GM13977 (cell line): ENCODE results near the gene PABPC1L.

Source experiments
- DNase-seq: peaks from one replicate; pipeline ENCODE4 v3.0.0; 2012; ENCODE audit warnings: low spot score
- in situ Hi-C: fragments of 300-500 bp; cut with MboI; formaldehyde crosslinking; loops from one replicate; pipeline ENCODE4 v1.12.0; 2022; ENCODE audit warnings: low sequenced_read_pairs, low pct_unique_long_range_greater_than_20kb, mixed read lengths, inconsistent platforms; ENCODE audit not compliant: unreplicated experiment
- TF ChIP-seq, protein P1 (sequence below): IDR thresholded peaks from 2 replicates; pipeline ENCODE4 v1.5.1; 2012; ENCODE audit warnings: mild to moderate bottlenecking, control low read depth; ENCODE audit not compliant: insufficient read depth; ENCODE audit errors: extremely low read depth, missing control alignments

Gene PABPC1L

DNA sequence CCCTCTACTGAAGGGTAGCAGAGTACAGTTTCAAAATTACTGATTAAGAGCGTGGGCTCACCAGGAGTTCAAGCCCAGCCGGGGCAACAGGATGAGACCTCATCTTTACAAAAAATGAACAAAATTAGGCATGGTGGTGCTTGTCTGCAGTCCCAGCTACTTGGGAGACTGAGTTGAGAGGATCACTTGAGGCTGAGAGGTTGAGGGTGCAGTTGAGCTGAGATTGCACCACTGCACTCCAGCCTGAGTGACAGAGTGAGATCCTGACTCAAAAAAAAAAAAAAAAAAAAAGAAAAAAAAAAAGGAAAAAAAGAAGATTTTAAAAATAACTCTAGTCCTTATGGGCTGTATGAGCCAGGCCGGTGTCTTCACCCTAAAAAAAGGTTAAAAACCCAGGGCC lies 18.7 kb downstream of the PABPC1L start:
- no peak for DNase-seq
- TF ChIP-seq, protein P1, sequence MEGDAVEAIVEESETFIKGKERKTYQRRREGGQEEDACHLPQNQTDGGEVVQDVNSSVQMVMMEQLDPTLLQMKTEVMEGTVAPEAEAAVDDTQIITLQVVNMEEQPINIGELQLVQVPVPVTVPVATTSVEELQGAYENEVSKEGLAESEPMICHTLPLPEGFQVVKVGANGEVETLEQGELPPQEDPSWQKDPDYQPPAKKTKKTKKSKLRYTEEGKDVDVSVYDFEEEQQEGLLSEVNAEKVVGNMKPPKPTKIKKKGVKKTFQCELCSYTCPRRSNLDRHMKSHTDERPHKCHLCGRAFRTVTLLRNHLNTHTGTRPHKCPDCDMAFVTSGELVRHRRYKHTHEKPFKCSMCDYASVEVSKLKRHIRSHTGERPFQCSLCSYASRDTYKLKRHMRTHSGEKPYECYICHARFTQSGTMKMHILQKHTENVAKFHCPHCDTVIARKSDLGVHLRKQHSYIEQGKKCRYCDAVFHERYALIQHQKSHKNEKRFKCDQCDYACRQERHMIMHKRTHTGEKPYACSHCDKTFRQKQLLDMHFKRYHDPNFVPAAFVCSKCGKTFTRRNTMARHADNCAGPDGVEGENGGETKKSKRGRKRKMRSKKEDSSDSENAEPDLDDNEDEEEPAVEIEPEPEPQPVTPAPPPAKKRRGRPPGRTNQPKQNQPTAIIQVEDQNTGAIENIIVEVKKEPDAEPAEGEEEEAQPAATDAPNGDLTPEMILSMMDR: no peak
- in situ Hi-C loops: no loop called here

DNA sequence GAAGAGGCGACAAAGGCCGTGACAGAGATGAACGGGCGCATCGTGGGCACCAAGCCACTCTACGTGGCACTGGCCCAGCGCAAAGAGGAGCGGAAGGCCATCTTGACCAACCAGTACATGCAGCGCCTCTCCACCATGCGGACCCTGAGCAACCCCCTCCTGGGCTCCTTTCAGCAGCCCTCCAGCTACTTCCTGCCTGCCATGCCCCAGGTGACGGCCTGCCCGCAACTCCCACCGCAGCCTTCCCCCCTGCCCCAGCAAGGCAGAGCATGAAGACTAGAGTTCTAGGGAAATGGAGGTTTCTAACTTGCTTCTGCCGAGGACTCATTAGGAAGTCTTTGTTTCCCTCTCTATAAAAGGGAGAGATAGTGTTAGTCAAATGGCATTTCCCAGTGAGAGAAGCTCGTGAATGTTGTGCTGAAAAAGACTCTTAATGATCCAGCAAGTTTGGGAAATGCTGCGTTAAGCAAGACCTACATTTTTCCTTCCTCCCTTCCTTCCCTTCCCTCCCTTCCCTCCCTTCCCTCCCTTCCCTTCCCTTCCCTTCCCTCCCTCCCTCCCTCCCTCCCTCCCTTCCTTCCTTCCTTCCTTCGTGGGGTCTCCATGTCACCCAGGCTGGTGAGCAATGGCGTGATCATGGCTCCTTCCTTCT lies 20.8 kb downstream of the PABPC1L start:
- no peak for DNase-seq
- TF ChIP-seq, protein P1: no peak
- in situ Hi-C loops: no loop called here

DNA sequence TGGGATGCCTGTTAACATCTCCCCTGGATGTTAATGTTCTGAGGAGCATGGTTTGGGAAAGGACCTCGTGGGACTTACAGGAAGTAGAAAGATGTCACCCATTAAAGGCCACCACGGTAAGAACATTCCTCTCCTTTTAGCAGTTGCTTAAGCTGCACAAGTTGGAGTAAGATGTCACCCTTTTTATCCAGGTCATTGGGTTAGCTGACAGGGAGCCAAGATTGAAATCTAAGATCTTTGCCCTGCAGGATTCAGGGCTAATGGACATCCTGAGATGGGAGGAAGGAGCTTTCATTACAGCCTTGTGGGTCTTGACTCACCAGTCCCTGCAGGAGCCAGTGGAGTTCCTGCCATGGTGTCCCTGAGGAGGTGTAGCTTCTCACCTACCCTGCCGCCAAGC lies 22.1 kb downstream of the PABPC1L start:
- TF ChIP-seq, protein P1: no peak
- DNase-seq: no peak

DNA sequence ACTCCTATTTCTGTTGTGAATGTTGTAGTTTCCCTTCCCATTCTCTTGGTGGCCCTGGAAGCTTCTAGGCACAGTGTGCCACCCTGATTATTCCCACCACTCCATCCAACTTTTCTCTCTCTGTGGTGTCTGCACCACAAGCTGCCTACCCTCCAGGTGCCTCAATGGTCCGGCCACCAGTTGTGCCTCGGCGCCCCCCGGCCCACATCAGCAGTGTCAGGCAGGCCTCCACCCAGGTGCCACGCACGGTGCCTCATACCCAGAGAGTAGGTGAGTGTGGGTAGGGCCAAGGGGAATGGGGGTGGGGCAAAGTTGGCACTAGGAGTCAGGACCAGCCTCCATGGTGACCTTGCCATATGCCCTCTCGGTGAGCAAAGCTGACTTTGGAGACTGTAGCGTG lies 23.1 kb downstream of the PABPC1L start:
- no peak for DNase-seq
- in situ Hi-C loops: no loop called here
- TF ChIP-seq, protein P1: no peak

More for the DNA sequence above, 22.1 kb downstream of the PABPC1L start:
- in situ Hi-C loops: no loop called here

DNA sequence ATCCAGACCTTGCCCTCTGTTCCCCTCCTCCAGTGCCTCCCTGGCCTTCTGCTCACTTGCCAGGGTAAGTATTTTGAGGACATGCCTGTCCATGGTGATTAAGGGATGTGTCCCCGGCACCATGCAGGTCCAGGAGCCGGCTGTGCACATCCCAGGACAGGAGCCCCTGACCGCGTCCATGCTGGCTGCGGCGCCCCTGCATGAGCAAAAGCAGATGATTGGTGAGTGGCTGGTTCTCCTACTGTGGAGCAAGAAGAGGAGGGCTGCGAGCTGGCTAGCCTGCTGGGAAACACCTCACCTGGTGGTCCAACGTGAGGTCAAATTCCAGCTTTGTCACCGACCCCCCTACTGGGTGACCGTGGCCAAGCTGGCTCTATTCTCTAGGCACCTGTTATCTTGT lies 26.6 kb downstream of the PABPC1L start:
- TF ChIP-seq, protein P1: no peak
- no peak for DNase-seq
- in situ Hi-C loops: no loop called here

DNA sequence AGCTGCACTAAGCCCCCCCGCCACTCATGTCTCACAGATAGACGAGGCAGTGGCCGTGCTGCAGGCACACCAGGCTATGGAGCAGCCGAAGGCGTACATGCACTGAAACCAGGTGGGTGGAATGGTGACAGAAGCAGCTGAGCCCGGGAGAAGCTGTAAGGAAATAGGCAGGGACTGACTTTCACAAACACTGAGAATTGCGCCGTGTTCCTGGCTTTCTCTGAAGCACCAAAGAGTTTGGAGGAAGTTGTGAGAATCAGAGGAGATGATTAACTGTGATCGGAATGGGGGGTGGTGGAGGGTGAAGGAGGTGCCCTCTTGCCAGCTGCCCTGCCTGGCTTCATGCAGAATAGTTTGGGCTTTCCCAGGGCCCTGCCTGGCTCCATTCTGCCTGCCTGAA lies 28.8 kb downstream of the PABPC1L start:
- in situ Hi-C loops: no loop called here
- TF ChIP-seq, protein P1: no peak
- no peak for DNase-seq
